ENCODE results near the gene EPB41L4A. TPM values are rescaled to one million over a fixed set of nuclear protein-coding genes. Genes with fewer than 3 reads are reported as not detected.

The EPB41L4A gene
- polyA plus RNA-seq, 4 donors = 15.4 to 31.7 (median 27.6) TPM

DNA sequence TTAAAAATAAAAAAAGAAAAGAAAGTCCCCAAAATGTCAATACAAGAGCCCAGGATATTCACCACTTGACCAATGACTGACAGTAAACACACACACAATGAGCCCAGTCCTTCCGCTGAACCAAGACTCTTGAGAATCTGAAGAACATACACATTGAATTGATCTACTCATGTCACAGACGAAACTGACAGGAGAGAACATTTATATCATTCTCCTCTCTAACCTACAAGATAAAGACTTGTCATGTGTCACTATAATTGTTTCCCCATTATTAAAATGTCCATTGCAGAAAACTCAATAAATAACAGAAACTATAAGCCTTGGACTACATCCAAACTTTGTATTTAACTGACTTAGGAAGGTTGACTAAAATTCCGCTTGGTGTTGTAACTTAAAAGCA, 296.7 kb downstream of the EPB41L4A start:
- DNase-seq (ENCODE audit: low read depth in 4 of 4, low spot score in 3 of 4) = no peak

DNA sequence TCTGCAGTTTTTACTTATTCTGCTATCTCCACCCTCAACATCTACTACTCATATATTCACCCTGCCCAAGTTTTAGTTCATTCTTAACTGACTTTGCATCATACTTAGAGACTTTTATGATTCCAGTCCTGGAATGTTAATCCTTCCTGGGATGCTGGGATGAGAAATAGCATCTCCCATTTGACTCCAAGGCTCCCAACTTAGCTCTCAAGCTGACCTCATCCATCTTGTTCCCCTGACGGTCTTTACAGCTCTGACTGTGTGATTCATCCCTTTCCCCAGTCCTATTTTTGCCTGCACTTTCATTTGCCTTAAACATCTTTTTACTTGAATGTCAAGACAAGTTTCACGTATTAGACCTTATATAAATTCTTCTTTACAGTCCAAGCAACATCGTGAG, 297.8 kb downstream of the EPB41L4A start:
- no peak for DNase-seq (ENCODE audit: low read depth in 4 of 4, low spot score in 3 of 4)

DNA sequence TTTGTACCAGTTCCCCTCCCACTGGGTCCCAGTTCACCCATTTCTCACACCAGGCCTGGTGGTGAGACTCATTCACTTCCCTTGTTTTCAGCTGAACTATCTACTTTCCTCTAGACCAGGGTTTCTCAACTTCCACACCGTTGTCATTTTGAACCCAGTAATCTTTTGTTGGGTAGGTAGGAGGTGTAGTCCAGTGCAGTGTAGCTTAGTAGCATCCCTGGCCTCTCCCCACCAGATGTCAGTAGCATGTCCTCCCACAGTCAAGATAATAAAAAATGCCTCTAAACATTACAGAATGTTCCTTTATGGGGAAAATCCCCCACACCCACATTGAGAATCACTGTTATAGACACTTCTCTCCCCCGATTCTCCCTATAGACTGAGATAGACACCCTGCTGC, 299.1 kb downstream of the EPB41L4A start:
- no peak for DNase-seq (ENCODE audit: low read depth in 4 of 4, low spot score in 3 of 4)

DNA sequence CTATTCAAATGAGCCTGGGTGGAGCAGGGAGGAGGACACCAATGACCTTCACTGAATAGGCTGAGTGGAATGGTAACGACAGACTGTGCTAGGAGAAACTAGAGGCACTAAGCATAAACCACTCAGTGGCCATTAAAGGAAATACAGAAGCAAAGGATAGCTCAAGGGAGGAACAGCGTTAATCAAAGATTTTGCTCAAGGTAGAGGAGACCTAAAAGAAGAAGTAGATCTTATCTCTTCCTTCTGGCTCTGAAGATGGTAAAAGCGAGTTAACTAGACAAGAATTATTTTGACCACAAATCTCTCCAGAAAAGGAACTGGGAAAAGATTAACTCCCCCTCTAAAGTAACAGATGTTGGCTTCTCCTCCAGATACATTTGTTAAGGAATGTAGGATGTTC, 299.6 kb downstream of the EPB41L4A start:
- DNase-seq (ENCODE audit: low read depth in 4 of 4, low spot score in 3 of 4) = no peak

DNA sequence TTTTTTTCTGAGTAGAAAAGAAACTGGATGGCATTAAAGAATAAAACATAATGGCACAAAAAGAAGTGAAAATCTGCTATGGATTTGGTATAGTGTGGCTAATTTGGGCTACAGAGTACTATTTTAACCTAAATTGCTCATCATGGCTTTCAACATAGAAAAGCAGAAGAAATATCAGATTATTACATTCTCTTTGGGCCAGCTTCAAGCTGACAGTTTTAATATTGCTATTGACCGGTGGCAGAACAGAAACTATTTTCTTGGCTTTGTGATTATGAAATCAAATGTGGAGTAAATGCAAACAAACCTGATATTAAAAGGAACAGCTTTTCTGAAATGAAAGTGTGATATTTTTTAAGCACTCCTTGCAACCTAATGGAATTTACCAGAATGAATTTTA, 301.5 kb downstream of the EPB41L4A start:
- DNase-seq (ENCODE audit: low read depth in 4 of 4, low spot score in 3 of 4) = no peak

DNA sequence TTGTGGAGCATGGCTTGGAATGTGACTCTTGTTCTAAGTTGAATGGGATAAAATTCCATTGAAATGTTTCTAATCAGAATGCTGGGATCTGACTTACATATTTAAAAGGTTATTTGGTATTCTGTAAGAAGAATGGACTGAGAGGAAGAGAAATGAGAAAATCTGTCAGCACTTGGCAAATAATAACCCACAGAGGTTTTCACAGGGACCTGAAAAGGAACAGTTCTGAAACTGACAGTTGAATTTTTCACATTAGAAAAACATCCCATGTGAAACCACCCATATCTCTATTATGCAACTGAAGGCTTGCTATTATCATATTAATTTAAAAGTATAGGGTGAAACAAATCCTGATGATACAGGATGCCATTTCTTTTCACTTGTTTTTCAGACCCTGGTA, 302.7 kb downstream of the EPB41L4A start:
- no peak for DNase-seq (ENCODE audit: low read depth in 4 of 4, low spot score in 3 of 4)

DNA sequence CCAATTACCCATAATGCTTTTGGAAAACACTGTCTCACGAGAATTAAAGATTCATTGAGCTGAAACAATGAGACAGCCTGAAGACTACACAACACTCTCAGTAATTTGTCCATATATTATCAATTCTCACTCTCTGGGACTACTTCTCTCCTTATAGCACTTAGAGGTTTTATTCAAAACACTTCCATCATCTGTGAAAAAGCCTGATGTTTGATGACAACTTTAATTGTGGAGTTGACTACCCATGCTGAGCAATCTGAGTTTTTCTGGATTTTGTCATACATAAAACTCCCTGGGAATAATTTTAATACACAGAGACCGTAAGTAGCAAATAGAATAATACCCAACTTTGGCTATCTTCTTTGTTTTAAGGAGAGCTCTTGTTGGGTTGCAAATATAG, 305.5 kb downstream of the EPB41L4A start:
- DNase-seq (ENCODE audit: low read depth in 4 of 4, low spot score in 3 of 4) = no peak

Measured in left renal pelvis (tissue), 4 donors.